A549 (cell line): ENCODE results near the gene INTS6L.
"Not testable (repeated sequence)": the region's sequence is repeated elsewhere in the genome, so short reads cannot be mapped to it uniquely, and the experiment has no call there.

Experiments used
- CEBPB ChIP-seq, 2 experiments: fragments of >200 bp in 1 of 2; sonication (Bioruptor Twin) in 1 of 2; formaldehyde crosslinking in 1 of 2; IDR thresholded peaks; 2 replicates each; pipeline ENCODE4 v1.6.1; 2012 to 2016
- CTCF ChIP-seq: fragments of >200 bp; sonication (Bioruptor Twin); formaldehyde crosslinking; IDR thresholded peaks from 3 replicates; pipeline ENCODE4 v1.5.1; 2016
- TF ChIP-seq, protein P1 (sequence below): fragments of 200-600 bp; sonication (generic); IDR thresholded peaks from 2 replicates; pipeline ENCODE4 v1.6.1; 2016; ENCODE audit warnings: antibody characterized with exemption, mild to moderate bottlenecking, moderate library complexity

DNA sequence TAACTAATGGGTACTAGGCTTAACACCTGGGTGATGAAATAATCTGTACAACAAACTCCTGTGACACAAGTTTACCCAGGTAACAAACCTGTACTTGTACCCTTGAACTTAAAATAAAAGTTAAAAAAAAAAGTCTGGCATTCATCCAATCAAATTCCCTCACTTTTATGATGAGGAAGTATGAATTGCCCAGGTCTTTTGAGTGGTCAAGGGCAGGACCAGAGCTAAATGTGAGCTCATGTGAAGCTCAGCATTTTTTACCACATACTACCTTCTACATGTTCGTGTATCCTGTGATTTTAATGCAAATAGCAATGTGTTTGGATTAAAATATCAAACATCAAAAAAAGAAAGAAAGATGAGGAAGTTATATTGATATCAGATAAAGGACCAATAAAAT is 74.0 kb downstream of the INTS6L start:
- TF ChIP-seq, protein P1, sequence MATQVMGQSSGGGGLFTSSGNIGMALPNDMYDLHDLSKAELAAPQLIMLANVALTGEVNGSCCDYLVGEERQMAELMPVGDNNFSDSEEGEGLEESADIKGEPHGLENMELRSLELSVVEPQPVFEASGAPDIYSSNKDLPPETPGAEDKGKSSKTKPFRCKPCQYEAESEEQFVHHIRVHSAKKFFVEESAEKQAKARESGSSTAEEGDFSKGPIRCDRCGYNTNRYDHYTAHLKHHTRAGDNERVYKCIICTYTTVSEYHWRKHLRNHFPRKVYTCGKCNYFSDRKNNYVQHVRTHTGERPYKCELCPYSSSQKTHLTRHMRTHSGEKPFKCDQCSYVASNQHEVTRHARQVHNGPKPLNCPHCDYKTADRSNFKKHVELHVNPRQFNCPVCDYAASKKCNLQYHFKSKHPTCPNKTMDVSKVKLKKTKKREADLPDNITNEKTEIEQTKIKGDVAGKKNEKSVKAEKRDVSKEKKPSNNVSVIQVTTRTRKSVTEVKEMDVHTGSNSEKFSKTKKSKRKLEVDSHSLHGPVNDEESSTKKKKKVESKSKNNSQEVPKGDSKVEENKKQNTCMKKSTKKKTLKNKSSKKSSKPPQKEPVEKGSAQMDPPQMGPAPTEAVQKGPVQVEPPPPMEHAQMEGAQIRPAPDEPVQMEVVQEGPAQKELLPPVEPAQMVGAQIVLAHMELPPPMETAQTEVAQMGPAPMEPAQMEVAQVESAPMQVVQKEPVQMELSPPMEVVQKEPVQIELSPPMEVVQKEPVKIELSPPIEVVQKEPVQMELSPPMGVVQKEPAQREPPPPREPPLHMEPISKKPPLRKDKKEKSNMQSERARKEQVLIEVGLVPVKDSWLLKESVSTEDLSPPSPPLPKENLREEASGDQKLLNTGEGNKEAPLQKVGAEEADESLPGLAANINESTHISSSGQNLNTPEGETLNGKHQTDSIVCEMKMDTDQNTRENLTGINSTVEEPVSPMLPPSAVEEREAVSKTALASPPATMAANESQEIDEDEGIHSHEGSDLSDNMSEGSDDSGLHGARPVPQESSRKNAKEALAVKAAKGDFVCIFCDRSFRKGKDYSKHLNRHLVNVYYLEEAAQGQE: not testable (repeated sequence)
- not testable (repeated sequence) for TF ChIP-seq CTCF; CEBPB (IDR thresholded peaks at IDR 0.05)
